Stimulated activated CD4-positive, alpha-beta T cell treated with anti-CD3 and anti-CD28 coated beads, Interleukin-4, amount 100 ng/mL, for 24 hours (primary cell): Measurements from ENCODE around the gene LHFPL2.

Source experiments
- DNase-seq: peaks from one replicate; pipeline ENCODE4 v3.0.0-alpha.2; 2020

LHFPL2 gene

DNA sequence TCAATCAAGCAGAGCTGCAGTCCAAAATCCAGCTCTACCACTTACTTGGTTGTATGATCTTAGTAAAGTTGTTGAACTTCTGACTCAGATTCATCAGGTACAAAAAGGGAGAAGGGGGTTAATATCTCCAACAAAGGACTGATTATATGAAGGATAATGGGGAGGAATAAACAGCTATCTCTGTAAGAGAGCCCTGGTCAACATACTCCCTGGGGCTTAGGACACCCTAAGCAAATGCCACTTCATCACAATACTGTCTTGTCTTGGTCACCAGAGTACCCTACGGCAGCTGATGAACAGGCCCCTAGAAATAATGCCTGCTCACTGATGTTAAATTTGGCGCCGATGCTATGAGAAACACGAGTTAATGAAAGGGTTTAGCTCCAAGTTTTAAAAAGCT is 34.8 kb downstream of the LHFPL2 start:
- DNase-seq: no peak

DNA sequence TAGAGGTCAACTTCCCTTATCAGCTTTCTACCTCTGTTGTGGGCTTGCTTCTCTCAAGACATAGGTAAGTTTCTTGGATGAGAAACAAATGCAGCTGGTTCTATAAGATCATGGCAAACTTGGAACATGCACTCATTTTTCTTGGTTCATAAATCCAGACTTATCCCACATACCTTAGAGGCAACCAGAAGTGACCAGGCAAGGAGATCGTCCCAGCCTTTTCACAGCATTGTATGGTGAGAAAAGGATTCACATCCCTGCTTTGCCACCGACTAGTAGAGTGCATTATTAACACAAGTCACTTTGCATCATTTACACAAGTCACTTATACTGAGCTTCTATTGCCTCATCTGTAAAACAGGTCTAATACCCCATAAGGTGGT is 35.4 kb downstream of the LHFPL2 start:
- DNase-seq: no peak

DNA sequence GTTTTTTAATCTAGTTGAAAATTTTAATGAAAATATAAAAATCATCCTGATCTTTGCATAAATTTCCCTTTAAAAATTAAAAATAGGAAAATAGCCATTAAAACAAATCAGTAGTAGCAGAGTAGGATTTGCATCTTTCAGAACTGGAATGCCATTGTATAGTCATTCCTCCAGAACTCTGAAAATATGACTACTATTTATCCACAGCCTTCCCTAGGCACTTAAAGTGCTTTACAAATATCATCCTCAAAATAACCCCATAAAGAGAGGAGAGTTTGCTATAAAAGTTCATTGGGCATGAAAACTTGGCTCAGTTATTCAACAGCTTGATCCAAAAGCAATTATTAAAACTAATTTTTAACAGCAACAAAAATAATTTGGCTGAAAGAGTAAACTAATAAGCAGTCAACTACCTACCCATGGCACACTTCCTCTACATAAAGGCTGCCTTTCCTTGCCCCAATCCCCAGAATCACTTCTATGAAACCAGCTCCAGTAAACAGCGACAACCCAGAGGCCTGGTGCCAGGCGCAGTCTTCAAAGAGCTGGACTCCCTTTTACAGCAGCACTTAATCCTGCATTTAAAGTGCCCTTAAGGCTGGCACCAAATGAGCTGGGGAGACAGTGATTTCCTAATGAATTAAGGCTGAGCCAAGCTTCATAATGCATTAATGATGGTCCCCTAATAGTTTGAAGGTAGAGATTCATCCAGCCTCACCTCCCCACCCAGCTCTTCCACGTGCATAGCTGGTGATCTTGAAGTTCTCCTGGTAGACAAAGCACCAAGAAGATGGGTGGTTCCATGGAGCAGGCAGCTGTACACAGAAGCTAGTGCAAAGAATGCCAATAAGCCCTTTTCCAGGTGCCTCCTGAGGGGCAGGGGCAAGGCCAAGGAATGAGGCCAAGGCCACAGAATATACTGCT is 36.1 kb downstream of the LHFPL2 start:
- DNase-seq: no peak

DNA sequence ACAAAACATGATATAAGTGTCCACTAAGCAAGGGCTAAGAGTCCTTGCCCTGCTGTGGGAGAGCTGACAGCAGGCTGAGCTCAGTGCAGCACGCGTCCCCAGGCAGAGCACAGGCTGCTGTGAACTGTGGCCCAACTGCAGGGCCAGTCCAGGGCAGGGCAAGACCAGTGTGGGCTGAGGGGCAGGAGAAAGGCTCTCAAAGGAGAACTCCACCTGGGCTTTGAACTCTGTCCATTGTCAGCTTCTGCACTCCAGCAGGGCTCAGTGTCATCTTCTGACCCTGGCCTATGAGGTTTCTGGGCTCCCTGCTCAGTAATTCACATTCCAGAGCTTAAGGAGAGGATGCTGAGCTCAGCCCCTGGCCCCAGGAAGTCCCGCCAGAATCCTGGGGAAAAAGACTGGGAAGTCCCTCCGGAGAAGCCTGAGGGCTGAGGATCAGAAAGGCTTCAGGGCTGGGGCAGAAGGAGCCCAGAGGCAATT is 37.4 kb downstream of the LHFPL2 start:
- DNase-seq: no peak

DNA sequence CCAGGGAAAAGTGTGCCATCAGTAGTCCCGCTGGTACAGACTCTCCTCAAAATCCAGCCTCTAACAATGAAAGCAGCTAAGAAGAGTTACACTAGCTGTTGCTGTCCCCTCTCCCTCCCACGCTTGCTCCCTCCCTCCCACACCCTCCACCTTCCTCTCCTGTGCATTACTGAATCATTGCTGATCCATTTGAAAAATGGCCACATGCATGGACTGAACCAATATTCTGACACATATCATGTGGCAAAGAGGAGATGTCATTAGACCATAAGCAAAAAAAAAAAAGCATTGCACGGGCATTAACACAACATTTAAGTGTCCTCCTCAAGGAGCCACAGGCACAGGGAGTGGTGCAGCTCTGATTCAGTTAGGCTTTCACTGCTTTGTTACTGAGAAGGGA is 37.9 kb downstream of the LHFPL2 start:
- no peak for DNase-seq

DNA sequence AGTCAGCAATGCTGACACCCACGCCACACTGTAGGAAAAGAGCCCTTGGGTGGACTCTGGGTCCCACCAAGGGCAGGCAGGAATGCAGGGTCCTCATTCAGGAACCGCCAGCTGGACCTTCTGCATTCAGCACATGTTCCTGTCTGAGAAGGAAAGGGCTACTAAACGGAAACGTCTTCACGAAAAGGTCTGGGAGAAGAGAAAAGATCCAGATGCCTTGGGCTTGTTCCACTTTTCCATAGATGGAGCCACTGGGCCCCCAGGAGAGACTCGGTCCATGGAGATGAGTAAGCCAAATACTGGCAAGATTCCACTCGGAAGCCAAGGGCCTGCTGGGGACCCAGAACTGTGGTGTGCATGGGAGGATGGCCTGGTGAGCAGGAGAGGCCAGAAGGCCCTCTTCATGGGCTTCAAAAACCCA is 38.4 kb downstream of the LHFPL2 start:
- DNase-seq: no peak

DNA sequence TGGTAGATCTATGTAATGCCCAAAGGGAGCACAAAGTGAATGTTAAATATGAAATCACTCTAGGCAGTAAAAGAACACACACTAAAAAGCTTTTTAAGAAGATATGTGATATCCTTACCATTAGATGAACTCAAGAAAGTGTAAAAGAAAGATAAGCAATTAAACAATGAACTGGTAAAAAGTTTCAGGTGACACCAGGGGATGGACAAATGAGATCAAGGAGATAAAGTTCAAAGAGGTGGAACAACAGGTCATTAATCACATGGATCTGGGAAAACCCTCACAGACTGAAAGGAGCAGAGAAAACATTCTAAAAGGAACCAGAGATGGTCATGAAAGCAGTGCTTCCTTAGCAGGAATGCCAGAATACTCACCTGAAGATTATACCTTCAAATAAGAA is 40.7 kb downstream of the LHFPL2 start:
- DNase-seq: no peak

DNA sequence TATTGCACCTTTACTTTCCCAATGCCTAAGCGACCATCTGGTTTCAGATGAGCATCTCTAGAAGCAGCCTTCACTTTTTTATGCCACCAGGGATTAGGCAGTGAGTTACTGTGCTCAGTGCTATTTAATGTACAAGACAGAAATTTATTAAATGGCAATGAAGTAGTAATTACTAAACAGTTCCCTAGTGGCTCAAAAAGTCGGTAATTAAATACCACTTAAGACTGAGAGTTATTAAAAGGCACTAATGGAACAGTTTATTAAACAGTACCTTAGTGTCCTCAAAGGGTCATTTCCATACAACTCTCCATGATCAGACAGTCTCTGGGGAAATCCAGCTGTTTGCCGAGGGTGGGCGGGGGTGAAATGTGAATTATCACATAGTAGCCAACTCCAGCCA is 42.3 kb downstream of the LHFPL2 start:
- no peak for DNase-seq

DNA sequence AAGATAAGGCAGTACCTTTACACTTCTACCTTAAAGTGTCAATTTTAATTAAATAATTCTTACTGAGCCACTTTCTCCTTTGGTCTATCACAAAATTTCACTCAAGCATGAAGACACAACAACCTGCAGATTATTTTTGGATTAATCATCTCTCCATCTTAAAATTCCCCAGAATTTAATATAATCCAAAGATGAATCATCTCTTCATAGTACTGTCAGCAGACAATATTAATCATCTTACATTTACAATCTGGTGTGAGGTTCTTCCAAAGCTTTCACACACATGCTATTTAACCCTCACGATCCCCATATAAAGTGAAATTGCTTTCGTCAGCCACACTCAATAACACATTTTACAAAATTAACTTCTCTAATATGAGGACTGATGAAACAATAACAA is 43.0 kb downstream of the LHFPL2 start:
- no peak for DNase-seq

DNA sequence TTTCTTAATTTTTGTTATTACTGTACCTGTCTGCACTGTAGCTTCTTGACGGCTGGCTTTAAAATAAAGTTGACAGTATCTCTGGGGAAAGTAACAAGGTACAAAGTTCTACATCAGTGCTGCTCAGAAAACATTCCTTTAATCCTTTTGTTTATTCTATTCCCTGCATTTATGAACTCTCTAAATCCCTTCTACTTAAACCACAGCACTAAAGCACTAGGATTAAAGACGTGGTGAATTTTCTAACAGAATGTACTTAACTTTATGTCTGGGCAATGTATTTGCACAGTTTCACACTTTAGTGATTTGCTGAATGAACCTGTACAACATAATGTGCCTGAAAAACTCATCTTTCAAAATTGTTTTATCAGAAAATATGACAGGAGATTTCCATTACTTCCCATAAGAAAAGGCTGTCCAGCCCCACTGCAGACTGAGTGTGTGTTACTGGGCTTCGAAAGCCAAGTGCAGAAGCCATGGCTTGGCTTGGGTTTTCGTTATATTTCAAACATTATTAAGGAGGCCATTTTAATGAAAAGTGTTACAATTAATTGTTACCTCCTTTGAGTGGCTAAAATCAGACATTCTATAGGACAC is 43.8 kb downstream of the LHFPL2 start:
- no peak for DNase-seq

DNA sequence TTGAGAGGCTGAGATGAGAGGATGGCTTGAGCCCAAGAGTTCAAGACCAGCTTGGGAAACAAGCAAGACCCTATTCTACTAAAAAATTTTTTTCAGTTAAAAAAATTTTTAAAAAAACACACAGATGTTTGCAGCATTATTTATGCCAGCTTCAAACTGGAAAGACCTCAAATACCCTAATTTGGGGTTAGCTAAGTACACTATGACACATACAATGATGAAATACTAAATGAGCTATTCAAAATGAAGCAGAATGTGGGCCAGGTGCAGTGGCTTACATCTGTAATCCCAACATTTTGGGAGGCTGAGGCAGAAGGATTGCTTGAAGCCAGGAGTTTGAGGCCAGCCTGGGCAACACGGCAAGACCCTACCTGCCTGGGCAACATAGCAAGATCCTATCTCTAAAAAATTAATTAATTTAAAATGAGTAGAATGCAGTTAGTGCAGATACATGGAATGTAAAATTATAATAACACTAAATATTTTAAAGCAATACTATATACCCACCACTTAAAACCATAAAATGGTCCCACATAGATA is 44.9 kb downstream of the LHFPL2 start:
- DNase-seq: no peak

DNA sequence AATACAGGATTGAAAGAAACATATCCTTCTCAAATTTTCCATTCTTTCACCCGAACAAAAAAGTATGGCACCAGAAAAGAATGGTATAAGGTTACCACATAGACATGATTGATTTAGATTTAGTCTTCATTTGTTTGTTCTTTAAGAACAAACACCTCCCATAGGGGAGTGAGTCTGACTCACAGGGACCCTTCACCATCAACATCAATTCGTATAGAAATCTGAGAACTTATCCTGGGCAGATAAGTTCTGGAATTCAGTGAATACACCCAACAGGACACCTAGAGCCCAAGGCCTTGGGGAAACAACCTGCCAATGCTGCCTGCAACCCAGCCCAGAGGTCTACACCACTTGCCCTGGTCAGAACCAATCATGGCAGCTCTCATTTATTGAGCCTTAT is 46.2 kb downstream of the LHFPL2 start:
- DNase-seq: no peak

DNA sequence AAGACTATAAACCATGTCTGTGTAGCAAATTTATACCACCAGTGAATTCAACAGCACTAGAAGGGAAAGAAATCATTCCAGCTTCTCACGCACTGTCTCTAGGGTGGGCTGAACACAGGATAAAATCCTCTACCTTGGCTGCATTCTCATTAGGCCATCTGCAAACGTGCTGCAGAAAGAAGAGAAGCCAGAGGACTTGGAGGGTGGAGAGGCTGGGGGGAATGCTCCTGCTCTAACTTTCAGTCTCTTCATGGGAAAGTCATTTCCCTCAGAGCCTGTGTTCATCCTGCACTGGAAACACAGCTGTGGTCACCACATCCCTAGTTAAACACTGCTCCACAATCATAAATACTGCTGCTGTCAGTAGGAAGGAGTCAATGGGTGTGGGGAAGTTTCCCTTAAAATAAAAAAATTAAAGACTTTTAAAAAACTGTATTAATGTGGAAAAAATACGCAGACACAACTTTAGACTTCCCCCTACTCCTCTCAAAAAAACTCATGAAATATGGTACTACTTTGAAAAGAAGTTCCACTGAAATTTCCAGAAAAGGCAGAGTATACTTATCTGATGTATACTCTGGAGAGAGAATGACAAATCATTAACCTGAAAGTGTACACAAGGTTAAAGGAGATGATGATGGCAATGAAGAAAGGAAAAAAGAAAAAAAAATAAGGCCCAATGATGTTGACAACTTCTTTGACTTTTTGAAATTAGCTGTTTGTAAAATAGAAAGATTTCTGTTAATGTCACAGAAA is 46.8 kb downstream of the LHFPL2 start:
- DNase-seq: no peak

DNA sequence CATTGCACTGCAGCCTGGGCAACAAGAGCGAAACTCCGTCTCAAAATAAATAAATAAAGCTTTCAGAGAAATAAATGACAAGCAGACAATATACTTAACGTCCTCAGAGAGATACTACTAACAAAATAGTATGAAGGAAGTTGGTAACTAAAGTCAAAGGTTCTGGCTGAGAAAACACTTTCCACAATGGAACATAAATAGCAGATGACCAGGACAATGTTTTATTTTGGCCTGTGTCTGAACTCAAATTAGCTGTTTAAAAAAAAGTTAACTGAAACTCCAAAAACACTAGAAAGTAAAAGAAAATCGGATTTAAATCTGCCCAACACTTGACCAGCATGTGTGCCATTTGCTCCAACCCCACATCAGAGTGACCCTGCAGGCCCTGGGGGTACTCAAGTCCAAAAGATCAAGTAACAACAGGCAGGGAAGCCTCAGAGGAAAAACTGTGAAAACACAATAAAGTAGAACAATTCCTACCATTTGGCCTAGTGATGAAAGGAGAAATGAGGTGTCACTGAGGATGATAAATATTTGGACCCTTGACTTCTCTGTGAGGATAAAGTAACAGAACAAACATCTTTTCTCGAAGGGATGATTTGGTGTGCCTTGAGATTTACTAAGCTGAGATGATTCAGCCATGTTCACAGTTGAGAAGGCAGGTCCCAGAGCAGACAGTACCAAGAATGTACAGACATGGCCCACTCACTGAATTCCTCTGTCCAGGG is 47.7 kb downstream of the LHFPL2 start:
- no peak for DNase-seq

DNA sequence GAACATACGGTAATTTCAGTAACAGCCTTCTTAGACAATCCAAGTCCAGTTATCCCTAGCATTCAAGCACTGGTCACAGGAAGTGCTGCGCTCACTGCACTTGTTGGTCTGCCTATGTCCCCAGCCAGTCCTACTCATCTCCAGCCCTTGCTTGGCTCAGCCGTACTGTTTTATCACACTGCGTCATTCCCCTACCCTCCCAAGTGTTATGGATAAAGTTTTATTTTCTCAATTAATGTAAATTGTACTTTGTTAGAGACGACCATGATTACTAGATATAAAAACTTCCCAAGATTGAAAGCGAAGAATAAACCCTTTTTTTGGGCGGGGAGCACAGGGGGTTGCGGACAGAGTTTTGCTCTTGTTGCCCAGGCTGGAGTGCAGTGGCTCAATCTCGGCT is 49.6 kb downstream of the LHFPL2 start:
- DNase-seq: no peak

DNA sequence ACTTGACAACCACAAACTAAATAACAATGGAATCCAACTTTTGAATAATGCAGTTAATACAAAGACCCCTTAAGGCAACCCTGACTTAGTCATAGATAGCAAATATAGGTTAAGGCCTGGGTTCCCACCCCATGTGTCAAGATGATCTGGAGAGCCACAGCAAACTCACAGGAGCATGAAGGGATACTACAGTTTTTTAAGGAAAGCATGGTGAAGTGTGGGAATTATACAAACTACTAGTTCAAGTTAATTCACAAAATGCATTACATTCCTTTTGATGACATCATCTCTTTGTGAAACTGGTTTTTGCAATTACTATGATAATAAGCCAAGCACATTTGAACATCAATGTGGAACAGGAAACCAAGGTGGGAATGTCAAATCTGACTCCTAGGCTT is 50.6 kb downstream of the LHFPL2 start:
- no peak for DNase-seq

DNA sequence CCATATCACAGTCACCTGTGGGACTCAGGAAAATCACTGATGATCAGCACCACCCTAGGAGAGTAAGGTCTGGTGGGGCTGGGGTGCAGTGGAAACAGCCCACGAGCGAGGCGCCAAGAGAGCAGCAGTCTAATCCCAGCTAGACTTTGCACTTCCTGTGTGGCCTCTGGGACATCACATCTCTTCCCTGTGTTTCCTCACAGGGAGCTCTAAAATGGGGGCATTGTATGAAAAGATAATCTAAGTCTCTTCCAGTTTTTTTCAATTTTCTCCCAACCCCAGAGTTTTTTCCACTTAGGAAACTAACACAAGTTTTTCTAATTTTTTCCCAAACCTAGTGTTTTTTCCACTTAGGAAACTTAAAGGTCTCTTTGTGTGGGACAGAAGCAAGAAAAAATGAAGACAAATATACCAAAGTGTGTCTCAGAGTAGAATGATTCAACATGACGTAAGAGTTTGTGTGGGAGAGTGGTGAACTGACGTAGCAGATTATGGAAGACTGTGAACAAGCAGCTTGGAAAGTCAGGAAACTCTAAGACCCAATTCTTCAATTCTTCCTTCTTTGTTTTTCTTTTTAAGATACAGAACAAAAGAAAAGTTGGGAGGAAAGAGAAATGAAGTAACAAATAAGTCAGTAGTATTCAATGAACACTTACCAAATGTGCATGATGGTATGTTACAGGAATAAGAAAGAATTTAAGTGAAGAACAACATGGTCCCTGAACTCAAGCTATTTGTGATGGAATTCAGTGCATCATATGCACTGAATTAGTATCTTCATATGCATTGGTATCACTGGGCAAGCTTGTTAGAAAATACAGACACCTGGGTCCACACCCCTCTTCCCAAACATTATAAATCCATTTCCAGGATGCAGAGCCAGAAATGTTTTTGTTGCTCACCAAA is 51.3 kb downstream of the LHFPL2 start:
- DNase-seq: no peak

DNA sequence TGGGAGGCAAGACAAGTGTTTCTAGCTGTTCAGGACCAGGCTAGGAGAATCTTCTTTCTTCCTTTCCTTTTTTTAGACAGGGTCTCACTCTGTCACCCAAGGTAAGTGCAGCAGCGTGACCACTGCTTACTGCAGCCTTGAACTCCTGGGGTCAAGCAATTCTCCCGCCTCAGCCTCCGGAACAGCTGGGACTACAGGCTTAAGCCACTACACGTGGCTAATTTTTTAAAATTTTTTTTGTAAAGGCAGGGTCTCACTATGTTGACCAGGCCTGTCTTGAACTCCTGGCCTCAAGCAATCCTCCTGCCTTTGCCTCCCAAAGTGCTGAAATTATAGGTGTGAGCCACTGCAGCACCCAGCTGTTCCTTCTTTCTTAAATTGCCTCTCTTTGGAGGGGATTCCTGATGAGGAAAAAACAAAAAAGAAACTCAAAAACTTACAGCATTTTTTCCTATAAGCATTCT is 53.1 kb downstream of the LHFPL2 start:
- DNase-seq: no peak

DNA sequence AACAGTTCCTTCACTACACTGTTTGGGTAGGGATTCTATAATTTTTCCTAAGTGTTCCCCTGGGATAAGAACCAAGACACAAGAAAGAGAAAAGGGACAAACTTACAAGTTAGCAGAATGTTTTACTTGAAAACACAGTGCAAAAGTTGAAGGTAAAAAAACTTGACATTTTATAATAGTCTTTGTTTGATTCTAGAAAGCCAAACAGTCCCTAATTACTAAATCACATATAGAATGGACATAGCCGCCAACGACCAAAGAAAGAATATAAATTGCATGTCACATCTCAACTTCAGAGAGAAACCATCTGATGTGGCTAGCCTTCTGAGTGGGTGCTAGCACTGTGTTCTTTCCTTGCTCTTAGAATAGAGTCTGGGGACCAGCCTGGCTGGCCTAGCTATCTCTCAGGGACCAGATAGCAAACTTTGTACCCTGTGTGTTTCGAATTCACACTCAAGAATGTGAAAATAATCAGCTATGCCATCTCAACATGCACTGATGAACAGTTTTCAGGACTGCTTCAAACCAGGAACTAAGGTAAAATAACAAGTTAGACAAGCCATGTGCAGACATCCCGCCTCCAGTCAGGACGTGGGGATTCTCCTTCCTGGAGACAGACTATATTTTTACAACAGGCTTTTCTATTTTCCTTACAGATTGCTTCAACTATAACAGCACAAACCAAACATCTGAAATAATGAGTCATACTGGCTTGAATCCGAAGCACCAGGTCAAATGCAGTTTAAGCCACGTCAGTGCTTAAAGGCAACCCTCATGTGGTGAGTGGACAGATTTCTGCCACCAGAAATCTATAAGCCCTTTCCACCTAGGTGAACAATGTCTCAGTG is 53.7 kb downstream of the LHFPL2 start:
- no peak for DNase-seq

DNA sequence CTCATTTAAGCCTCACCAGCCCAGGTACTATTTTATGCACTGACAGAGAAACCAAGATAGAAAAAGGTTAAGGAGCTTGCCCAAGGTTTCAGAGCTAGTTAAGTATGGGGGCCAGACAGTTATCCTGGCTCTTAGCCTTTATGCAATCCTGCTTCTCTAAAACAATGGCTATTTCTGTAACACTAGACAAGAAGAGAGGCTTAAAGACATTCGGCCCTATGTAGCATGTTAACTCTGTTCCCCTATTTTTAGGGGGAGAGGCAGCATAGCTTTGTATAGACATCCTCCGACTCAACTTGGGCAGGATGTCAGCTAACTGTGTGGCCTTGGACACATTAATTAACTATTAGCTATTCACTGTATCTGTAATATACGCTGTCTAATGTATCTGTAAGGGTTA is 54.6 kb downstream of the LHFPL2 start:
- DNase-seq: no peak

DNA sequence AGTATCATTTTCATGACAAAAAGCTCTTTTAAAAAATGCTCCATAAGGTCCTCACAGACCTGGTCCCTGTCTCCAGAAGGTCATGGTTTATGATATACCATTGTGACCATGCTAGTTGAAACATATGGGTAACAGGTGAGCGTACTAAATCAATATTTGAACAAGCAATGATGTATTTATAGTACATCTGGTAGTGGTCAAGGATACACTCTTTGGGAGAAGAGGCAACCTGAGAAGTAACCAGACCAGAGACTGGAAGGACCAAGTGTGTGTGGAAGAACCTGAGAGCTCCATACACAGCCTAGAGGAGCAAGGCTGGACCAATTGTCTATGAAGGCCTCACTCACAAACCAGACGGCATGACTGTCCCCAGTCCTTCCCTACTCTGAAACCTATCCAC is 55.1 kb downstream of the LHFPL2 start:
- DNase-seq: no peak
